ENCODE results near the gene TRIP4.
"Not testable (repeated sequence)": the region's sequence is repeated elsewhere in the genome, so short reads cannot be mapped to it uniquely, and the experiment has no call there.

Gene TRIP4

GRCh38 chr15:64480891-64481290 lies 93.3 kb downstream of the TRIP4 start:
- Mint-ChIP-seq H3K27me3 (no peaks in the 10 kb centered on the region), H3K4me1 (peaks cover 16% of the 10 kb centered on the region), H3K4me3 (no peak overlapping the region), H3K9me3 (no peaks in the 10 kb centered on the region), H3K36me3 (peaks cover 17% of the 10 kb centered on the region), H3K27ac (no peak overlapping the region)
- ATAC-seq: no peak

- H3K4me1 Mint-ChIP-seq: no peaks in the 10 kb centered on the region
- no peaks in the 10 kb centered on the region for H3K27me3 Mint-ChIP-seq
- ATAC-seq: no peak
- no peaks in the 10 kb centered on the region for H3K9me3 Mint-ChIP-seq
- H3K4me3 Mint-ChIP-seq: no peak overlapping the region
- peaks cover 25% of the 10 kb centered on the region for H3K36me3 Mint-ChIP-seq
- H3K27ac Mint-ChIP-seq: no peak overlapping the region
Measured at GRCh38 chr15:64483749-64484148, 96.1 kb downstream of the TRIP4 start.

DNA sequence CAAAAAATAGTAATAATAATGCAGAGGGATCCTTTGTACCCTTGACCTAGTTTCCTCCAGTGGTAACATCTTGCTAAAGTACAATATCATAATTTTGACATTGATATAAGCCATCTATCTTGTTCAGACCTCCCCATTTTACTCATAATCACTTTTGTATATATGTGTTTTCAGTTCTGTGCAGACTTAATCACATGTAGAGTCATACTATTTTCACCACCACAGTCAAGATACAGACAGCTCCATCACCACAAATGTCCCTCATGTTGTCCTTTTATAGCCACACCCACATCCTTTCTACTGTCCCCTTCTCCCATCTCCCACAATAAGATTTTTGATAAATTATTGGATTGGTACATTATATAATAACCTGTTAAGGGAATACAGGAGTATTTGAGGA lies 98.2 kb downstream of the TRIP4 start:
- no peaks in the 10 kb centered on the region for H3K9me3 Mint-ChIP-seq
- no peak for ATAC-seq
- H3K27me3 Mint-ChIP-seq: no peaks in the 10 kb centered on the region
- H3K4me3 Mint-ChIP-seq: no peak overlapping the region
- no peaks in the 10 kb centered on the region for H3K4me1 Mint-ChIP-seq
- H3K27ac Mint-ChIP-seq: no peak overlapping the region
- peaks cover 21% of the 10 kb centered on the region for H3K36me3 Mint-ChIP-seq

GRCh38 chr15:64490598-64491259 lies 103.1 kb downstream of the TRIP4 start:
- H3K9me3 Mint-ChIP-seq: no peaks in the 10 kb centered on the region
- no peak for ATAC-seq
- no peak overlapping the region for H3K4me3 Mint-ChIP-seq
- no peaks in the 10 kb centered on the region for H3K27me3 Mint-ChIP-seq
- peaks cover 9% of the 10 kb centered on the region for H3K36me3 Mint-ChIP-seq
- H3K27ac Mint-ChIP-seq: no peak overlapping the region
- no peaks in the 10 kb centered on the region for H3K4me1 Mint-ChIP-seq

GRCh38 chr15:64493641-64494040 lies 106.0 kb downstream of the TRIP4 start:
- Mint-ChIP-seq H3K27ac (no peak overlapping the region), H3K9me3 (no peaks in the 10 kb centered on the region), H3K4me3 (no peak overlapping the region), H3K36me3 (peaks cover 4% of the 10 kb centered on the region), H3K27me3 (no peaks in the 10 kb centered on the region), H3K4me1 (no peaks in the 10 kb centered on the region)
- ATAC-seq: no peak

DNA sequence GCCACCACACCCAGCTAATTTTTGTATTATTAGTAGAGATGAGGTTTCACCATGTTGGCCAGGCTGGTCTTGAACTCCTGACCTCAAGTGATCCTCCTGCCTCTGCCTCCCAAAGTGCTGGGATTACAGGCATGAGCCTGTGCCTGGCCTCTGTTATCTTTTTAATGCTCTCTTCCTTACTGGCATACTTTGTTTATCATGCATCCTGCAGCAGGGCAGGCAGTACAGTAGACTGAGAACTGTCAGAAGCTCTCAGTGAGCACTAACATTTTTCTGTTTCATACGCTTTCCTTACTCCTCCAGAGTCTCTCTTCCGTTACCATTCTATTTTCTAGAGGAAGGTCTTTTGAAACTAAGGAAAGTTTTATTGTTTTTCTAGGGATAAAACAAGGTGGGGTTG lies 108.3 kb downstream of the TRIP4 start:
- H3K27me3 Mint-ChIP-seq, H3K9me3 Mint-ChIP-seq, H3K27ac Mint-ChIP-seq, H3K4me3 Mint-ChIP-seq, ATAC-seq: not testable (repeated sequence)
- peaks cover 25% of the 10 kb centered on the region for H3K36me3 Mint-ChIP-seq
- H3K4me1 Mint-ChIP-seq: peaks cover 10% of the 10 kb centered on the region

DNA sequence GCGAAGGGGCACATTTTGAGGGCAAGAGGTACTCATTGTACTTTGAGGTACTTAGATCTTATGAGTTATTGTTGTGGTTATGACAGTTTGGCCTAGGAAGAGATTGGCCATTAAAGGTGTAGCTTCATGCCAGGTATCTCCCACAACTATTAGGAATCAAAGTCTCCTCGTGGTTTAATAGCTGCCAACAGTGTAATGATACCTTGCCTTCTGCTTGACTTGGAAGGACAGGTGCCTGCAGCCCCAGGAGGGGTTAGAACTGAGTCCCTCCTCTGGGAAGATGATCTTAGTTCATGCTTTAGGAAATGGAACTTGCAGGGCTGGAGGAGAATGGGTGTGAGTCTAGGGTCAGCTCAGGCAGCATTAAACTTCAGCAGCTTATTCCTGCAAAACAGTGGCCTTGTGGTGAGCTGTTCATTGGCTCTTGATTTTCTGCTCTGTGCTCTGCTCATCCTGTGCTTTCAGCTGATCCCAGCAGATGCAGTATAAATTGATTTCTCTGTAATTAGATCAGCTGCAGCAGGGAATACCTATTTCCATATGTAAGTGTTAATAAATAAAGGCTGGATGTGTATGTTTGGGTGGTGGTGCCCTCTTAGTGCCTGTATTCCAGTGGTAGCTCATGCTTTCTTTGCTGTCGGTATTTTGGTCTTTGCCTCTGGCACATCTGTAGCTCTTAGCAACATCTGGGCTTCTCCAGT lies 113.2 kb downstream of the TRIP4 start:
- Mint-ChIP-seq H3K4me3 (no peak overlapping the region), H3K9me3 (no peaks in the 10 kb centered on the region), H3K4me1 (peaks cover 40% of the 10 kb centered on the region), H3K27ac (no peak overlapping the region), H3K27me3 (no peaks in the 10 kb centered on the region), H3K36me3 (peaks cover 25% of the 10 kb centered on the region)
- ATAC-seq: no peak

DNA sequence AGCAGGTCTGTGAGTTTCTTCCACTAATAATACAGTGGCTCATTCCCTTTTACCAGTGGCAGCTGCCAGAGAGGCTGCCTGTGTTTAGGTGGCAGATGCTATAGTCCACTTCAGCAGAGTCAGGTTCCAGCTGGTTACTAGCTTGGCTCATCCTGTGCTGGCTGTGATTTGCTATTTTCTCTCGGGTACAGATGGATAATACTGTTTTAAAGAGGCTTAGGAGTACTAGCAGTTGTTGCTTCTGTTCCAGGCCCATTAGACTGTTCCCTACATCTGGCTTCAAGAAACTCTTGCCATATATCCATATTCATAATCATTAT lies 113.7 kb downstream of the TRIP4 start:
- peaks cover 40% of the 10 kb centered on the region for H3K4me1 Mint-ChIP-seq
- no peaks in the 10 kb centered on the region for H3K9me3 Mint-ChIP-seq
- H3K4me3 Mint-ChIP-seq: no peak overlapping the region
- H3K27ac Mint-ChIP-seq: no peak overlapping the region
- peaks cover 25% of the 10 kb centered on the region for H3K36me3 Mint-ChIP-seq
- ATAC-seq: no peak
- no peaks in the 10 kb centered on the region for H3K27me3 Mint-ChIP-seq

DNA sequence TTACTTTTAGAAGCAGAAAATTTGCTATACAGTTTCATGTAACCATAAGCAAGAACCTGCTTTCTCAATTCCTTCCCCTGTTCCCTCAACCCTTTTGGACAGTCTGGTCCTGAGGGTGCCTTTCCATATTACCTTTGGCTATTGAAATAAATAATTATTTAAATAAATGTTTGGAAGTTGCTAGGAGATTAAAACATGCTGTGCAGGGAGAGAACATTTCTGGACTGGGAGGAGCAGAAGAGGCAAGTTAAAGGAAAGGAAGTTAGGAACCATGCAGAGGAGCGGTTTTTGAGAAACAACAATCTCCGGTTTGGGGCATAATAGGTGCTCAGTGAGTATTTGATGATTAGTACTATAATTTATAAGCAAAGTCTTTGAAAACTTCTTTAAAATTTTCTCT lies 114.5 kb downstream of the TRIP4 start:
- Mint-ChIP-seq H3K27me3 (no peaks in the 10 kb centered on the region), H3K9me3 (no peaks in the 10 kb centered on the region), H3K36me3 (peaks cover 25% of the 10 kb centered on the region), H3K4me3 (no peak overlapping the region), H3K27ac (peak overlapping the region; percentile 20), H3K4me1 (peaks cover 47% of the 10 kb centered on the region)
- no peak for ATAC-seq

DNA sequence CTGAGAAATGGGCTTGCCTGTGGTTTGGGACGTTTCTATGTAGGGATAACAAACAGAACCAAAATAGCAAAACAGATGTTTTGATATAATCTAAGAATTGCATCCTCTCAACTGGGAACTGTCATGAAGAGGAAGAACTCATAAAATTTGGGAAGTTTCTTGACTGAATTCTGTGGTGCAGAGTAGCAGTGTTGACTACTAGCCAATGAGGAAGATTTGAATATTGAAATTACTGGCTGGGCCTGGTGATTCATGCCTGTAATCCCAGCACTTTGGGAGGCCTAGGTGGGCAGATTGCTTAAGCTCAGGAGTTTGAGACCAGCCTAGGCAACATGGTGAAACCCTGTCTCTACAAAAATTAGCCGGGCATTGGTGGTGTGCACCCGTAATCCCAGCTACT lies 114.9 kb downstream of the TRIP4 start:
- no peak overlapping the region for H3K4me3 Mint-ChIP-seq
- peaks cover 51% of the 10 kb centered on the region for H3K4me1 Mint-ChIP-seq
- H3K36me3 Mint-ChIP-seq: peaks cover 25% of the 10 kb centered on the region

GRCh38 chr15:64503197-64503596 lies 115.6 kb downstream of the TRIP4 start:
- peak overlapping the region; percentile 20 for H3K27ac Mint-ChIP-seq
- no peak for ATAC-seq
- H3K9me3 Mint-ChIP-seq: no peaks in the 10 kb centered on the region
- no peaks in the 10 kb centered on the region for H3K27me3 Mint-ChIP-seq
- no peak overlapping the region for H3K4me3 Mint-ChIP-seq
- peaks cover 25% of the 10 kb centered on the region for H3K36me3 Mint-ChIP-seq
- H3K4me1 Mint-ChIP-seq: peaks cover 58% of the 10 kb centered on the region

More for the DNA sequence above, 114.9 kb downstream of the TRIP4 start:
- Mint-ChIP-seq H3K9me3 (no peaks in the 10 kb centered on the region), H3K27me3 (no peaks in the 10 kb centered on the region), H3K27ac (peak overlapping the region; percentile 20)
- no peak for ATAC-seq

GRCh38 chr15:64503640-64504039 lies 116.0 kb downstream of the TRIP4 start:
- Mint-ChIP-seq H3K27ac (peak overlapping the region; percentile 20), H3K4me3 (no peak overlapping the region), H3K4me1 (peaks cover 59% of the 10 kb centered on the region), H3K9me3 (no peaks in the 10 kb centered on the region), H3K36me3 (peaks cover 23% of the 10 kb centered on the region), H3K27me3 (no peaks in the 10 kb centered on the region)
- no peak for ATAC-seq
